ENCODE results near the gene RANBP1.

The RANBP1 gene

GRCh38 chr22:20094197-20094807, 21.6 kb upstream of the RANBP1 start:
- no peak for DNase-seq (ENCODE audit: low read depth)
- TF ChIP-seq CTCF (IDR thresholded peaks at IDR 0.05; ENCODE audit: low read length, missing control alignments), result no peak
- no peak overlapping the region for H3K4me3 ChIP-seq (replicated peaks; ENCODE audit: low read depth, low read length)

DNA sequence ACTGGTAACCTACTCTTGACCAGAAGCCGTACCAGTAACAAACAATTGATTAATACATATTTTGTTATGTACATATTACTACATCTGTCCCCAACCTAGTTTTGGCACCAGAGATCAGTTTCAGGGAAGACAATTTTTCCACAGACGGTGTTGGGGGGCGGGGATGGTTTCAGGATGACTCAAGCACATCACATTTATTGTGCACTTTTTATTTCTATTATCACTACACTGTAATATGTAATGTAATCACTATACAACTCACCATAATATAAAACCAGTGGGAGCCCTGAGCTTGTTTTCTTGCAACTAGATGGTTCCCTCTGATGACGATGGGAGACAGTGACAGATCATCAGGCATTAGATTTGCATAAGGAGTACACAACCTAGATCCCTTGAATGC, 20.4 kb upstream of the RANBP1 start:
- no peak for TF ChIP-seq CTCF (IDR thresholded peaks at IDR 0.05; ENCODE audit: low read length, missing control alignments)
- DNase-seq (ENCODE audit: low read depth), result no peak

GRCh38 chr22:20096574-20097420, 19.1 kb upstream of the RANBP1 start:
- no peak for DNase-seq (ENCODE audit: low read depth)
- no peak for TF ChIP-seq CTCF (IDR thresholded peaks at IDR 0.05; ENCODE audit: low read length, missing control alignments)

More for the DNA sequence above, 20.4 kb upstream of the RANBP1 start:
- no peak overlapping the region for H3K4me3 ChIP-seq (replicated peaks; ENCODE audit: low read depth, low read length)

DNA sequence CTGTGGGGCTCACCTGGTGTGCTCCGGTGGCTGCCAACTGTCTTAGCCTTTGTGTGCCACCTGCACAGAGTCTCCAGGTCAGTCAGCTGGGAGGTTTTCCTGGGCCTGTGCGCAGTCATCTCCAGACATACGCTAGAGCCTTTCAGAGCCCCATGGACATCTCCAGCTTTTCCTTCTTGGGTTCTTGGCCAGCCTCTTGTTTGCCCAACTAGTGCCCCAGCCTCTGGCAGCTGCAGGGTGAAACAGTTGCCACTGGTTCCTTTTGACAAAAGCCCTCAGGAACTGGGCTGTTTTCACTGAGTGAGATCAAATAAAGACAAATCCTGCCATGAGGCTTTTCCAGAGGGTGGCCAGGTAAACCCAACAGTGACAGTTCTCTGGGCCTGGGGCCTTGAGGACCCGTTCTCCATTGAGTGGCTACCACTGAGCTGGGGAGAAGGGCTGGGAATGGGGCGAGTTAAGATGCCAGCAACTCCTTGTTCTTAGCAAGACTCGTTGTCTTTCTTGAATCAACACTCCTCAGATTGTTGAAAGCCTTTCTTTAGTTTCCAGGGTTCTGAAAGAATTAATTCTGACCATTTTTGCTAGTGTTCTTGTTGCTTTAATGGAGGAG, 16.7 kb upstream of the RANBP1 start:
- DNase-seq (ENCODE audit: low read depth), result no peak
- no peak for TF ChIP-seq CTCF (IDR thresholded peaks at IDR 0.05; ENCODE audit: low read length, missing control alignments)
- no peak overlapping the region for H3K4me3 ChIP-seq (replicated peaks; ENCODE audit: low read depth, low read length)

More at GRCh38 chr22:20096574-20097420, 19.1 kb upstream of the RANBP1 start:
- no peak overlapping the region for H3K4me3 ChIP-seq (replicated peaks; ENCODE audit: low read depth, low read length)

- no peak for DNase-seq (ENCODE audit: low read depth)
- H3K4me3 ChIP-seq (replicated peaks; ENCODE audit: low read depth, low read length), result no peak overlapping the region
- no peak for TF ChIP-seq CTCF (IDR thresholded peaks at IDR 0.05; ENCODE audit: low read length, missing control alignments)
Measured at GRCh38 chr22:20101638-20102037, 14.3 kb upstream of the RANBP1 start.

DNA sequence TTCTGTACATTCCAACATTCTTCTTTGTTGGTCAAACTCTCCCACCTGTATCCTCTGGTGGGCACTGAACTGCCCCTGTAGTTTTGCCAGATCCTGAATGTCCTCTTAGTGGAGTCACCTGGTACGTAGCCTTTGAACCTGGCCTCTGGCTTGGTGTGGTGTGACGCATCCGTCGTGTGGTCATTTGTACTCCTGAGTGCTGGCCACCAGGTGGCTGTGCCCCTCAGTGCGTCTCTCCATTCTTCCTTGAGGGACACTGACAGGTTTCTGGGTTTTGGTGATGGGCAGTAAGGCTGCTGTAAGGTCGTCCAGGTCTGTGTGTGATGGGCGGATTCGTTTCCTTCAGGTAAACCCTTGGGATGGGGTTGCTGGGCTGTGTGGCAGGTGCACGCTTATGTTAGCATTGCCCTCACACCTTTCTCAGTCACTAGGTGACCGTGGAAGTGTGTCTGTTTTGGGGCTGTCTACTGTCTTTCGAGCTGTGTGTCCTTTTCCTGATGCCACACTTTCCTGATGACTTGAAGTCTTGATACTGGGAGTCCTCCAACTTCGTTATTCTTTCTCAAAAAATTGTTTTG, 13.6 kb upstream of the RANBP1 start:
- DNase-seq (ENCODE audit: low read depth), result no peak
- TF ChIP-seq CTCF (IDR thresholded peaks at IDR 0.05; ENCODE audit: low read length, missing control alignments), result no peak
- H3K4me3 ChIP-seq (replicated peaks; ENCODE audit: low read depth, low read length), result no peak overlapping the region

Data from fibroblast of pulmonary artery (primary cell).